ENCODE results near the gene DOC2B. TPM values are rescaled to one million over a fixed set of nuclear protein-coding genes. Genes with fewer than 3 reads are reported as not detected.

The DOC2B gene
- polyA plus RNA-seq, 1 donor = 60.2 TPM

DNA sequence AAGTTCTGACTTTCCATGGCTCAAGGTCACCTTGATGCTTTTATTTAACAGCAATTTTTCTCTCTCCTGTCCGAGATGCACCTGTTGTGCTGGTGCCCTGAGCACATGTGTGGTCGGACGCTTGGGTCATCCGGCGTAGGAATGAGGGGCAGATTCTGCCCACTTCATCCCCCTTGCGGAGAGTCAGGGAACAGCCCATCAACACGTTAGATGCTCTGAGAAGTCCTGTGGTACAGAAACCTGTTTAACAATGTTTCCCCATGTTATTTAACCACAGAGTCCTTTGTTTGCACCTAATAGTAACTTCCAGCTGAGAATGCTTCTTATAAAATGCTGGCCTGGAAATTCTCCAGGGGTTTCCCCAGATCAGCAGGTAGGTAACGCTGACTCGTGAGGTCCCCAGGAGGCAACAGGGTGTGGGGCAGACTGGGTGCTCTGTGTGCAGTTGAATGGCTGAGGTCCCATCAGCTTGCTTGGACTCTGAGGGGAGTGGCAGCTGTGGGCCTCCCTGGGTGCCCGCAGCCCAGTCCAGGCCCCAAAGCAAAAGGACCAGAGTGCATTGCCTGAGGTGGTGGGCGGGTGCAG lies 17.8 kb downstream of the DOC2B start:
- DNase-seq = no peak

GRCh38 chr17:162689-163088 lies 18.8 kb downstream of the DOC2B start:
- DNase-seq = no peak

DNA sequence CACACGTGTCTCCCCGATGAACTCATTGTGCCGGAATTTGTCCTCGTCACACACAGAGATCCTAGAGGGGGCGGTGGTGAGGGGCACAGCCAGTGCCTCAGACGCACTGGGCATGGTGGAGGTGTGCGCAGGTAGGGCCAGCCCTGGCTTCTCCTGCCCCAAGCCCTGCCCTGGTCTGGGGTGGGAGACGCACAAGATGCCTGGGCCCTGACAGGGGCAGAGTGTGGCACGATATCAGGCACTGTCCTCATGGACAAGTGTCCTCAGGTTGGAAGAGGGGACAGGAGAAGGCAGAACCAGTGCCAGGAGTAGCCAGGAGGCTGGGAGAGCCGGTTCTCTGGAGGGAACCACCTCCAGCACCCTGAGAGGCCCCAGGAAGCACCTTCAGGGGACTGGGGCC lies 20.0 kb downstream of the DOC2B start:
- DNase-seq = no peak

DNA sequence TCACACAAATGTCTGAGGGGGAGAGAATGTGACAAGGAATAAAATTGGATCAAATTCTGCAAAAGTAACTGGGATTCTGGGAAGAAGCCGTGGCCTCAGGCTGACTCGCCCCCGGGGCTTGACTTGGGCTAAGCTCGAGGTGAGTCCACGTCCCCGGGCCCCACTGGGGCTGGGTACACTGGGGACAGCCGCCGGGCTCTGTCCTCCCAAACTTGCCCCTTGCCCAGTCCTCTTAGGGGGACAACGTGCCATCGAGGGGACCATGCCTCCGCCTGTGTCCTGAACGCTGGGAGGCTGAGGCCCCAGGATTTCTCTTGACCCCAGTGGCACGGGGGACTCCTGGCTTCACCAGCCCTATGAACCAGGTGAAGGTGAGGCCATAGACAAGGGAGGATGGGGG lies 21.1 kb downstream of the DOC2B start:
- DNase-seq = no peak

- no peak for DNase-seq
Measured at GRCh38 chr17:159609-160008, 21.8 kb downstream of the DOC2B start.

GRCh38 chr17:158379-158778 lies 23.1 kb downstream of the DOC2B start:
- no peak for DNase-seq

DNA sequence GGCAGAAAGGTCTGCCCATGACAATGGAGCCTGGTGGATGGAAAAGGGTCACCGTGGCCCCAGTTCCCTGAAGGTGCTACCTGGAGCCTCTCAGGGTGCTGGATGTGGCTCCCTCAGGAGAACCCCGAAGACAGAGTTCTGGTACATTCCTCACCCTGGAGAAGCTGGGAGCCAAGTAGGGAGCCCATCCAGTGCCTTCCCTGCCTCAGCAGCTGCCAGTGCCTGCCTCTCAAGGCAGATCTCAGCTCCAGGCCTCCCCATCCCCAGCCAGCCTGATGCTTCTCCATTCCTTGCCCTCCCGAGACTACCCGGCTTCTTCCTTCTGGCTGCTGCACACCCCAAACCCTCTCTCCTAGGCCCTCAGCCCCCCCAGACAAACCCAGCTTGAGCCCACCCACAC lies 23.5 kb downstream of the DOC2B start:
- no peak for DNase-seq

DNA sequence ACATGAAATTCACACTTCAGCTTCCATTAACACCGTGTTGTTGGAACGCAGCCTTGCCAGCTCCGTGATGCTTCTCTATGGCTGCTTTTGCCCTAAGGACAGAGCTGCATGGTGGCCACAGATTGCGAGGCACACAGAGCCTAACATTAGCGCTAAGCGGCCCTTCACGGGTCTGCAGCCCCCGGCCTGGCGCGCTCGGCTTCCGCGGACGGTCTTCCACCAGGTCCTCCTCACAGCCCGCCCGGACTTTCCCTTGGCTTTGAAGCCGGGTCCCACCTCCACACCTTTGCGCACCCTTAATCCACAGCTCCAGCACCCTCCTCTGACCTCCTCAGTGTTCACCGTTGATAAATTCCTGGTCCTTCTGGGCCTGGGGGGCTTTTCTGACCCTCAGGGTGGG lies 24.5 kb downstream of the DOC2B start:
- DNase-seq = no peak

- DNase-seq = no peak
Measured at GRCh38 chr17:156094-156621, 25.3 kb downstream of the DOC2B start.

- no peak for DNase-seq
Measured at GRCh38 chr17:155576-155975, 25.9 kb downstream of the DOC2B start.

DNA sequence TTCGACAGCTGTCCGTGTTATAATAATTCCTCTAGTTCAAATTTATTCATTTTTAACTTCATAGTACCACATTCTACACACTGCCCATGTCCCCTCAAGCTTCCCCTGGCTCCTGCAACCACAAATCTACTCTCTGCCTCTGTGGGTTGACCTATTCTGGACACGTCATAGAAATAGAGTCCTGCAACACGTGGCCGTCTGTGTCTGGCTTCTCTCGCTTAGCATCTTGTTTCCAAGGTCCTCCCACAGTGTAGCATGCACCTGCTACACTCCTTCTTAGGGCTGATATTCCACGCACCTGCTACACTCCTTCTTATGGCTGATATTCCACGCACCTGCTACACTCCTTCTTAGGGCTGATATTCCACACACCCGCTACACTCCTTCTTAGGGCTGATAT lies 27.6 kb downstream of the DOC2B start:
- no peak for DNase-seq

DNA sequence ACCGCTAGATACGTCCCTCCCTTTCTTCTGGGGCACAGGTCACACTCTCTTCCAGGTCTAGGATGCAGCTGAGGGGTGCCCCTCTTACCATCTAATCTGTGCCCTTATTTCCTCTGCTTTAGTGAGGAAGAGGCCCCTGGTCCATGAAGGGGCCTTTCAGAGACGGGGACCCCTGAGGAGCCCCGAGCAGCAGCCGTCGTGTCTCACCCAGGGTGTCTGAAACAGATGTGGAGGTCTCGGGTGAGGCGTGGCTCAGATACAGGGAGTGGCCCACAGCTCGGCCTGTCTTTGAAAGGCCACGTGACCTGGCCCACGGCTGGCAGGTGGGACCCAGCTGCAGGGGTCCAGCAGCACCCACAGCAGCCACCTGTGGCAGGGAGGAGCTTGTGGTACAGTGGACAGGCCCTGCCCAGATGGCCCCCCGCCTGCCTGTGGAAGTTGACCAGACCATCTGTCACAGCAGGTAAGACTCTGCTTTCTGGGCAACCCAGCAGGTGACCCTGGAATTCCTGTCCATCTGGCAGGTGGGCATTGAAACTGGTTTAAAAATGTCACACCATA lies 28.5 kb downstream of the DOC2B start:
- DNase-seq = no peak

GRCh38 chr17:151886-152859 lies 29.3 kb downstream of the DOC2B start:
- no peak for DNase-seq

GRCh38 chr17:151004-151403 lies 30.4 kb downstream of the DOC2B start:
- no peak for DNase-seq

GRCh38 chr17:149897-150584 lies 31.4 kb downstream of the DOC2B start:
- DNase-seq = no peak

GRCh38 chr17:149231-149630 lies 32.2 kb downstream of the DOC2B start:
- no peak for DNase-seq

GRCh38 chr17:148757-149156 lies 32.7 kb downstream of the DOC2B start:
- no peak for DNase-seq

DNA sequence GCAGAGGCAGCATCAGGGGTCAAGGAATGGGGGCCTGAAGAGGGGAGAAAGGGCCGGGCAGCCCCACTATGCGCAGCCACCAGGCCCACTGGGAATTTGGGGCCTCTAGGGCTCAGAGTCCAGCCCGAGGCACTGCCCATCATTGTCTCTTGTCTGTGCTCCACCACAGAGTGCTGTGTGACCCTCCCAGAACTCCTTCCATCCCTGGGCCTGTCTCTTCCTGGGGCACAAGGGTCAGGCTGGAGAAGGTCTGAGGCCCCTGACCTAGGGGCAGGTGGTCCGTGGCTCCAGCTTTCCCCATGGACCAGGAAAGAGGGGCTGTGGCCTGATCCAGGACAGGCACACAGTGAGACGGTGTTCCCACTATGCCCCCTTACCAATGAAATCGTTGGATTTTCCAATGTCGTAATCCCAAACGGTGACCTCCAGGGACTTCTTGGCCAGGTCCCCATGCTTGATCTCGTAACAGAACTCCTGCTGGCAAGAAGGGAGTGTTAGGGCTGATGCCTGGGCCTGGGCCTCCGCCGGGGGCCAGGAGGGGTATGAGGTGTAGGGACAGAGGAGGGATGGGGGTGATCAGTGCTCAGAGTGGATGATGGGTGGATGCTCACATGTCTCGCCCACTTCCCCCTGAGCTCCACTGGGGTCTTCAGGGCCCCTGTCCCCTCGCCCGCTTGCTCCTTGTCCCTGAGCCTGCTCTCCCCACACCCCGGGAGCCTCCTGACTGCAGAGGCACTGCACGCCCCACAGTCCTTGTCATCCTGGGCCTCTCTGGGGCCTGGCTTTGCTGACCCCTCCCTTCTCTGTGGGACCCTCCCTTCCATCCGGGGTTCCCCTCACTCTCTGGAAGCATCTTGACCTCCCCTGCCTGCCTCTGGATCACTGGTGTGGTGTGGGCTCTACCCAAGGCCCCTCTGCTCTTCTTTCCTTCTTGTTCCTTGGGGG lies 33.4 kb downstream of the DOC2B start:
- no peak for DNase-seq

DNA sequence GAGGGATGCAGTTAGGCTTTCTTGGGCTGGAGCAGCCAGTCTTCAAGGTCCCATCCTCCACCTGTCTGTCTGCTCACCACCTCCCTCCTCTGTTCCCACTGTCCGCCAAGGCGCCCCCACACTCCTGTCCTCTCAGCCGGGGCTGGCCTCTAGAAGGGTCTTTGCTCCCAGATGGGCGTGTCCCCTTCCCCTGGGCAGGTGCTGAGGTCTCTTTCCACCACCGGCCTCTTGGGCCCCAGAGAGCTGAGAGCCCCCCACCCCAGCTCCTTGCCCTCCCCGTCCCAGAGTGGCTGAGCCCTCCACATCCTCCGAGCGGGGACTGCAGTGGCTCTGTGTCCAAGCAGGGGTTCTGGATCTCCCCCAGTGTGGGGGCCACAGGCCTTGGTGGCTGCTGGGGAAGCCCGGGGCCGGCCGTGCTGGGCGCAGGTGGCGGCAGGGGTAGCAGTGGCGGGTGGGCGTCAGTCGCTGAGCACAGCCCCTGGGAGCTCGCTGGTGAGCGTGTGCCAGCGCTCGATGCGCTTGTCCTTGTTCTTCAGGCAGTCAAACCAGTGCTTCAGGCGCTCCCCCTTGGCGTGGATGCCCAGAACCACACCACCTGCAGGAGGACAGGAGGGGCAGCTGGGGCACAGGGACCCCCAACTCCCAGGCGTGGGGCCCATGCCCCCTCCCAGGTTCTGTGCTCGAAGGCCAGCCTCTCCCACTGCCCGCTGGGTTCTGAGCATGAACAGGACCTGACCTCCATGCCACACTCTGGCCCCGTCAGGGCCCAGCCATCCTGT lies 34.3 kb downstream of the DOC2B start:
- DNase-seq = no peak

GRCh38 chr17:146546-146945 lies 34.9 kb downstream of the DOC2B start:
- DNase-seq = no peak
